ENCODE data around the gene IGFBP6. TPM values are rescaled to one million over a fixed set of nuclear protein-coding genes. Genes with fewer than 3 reads are reported as not detected.

Gene IGFBP6
- total and polyA plus RNA-seq, 12 donors, result 12.9 to 559 (median 212) TPM

Small RNA genes within 50 kb of the gene (microRNA-seq; reads per million reads assigned to microRNA genes)
- 0.89 to 3.8 (median 2.8) reads per million in 3 donors for gene MIR6757

Small RNA genes within 50 kb of the gene (small RNA-seq; reads per million reads assigned to genes)
- gene HIGD1AP1, result 0 reads per million in 2 donors
- 0 reads per million in 2 donors for gene MIR6757
- 0 reads per million in 2 donors for gene RNU6-333P

Other genes starting within 250 kb of the IGFBP6 start
- not detected for gene KRT78, start 248.7 kb upstream of the IGFBP6 start, total RNA-seq
- gene KRT78, start 248.7 kb upstream of the IGFBP6 start, polyA plus RNA-seq, result under 1 TPM in 1 of 3 donors, not detected in 2; 0.34 TPM
- 100 to 1,000 TPM in 1 of 9 donors, 10 to 100 TPM in 8; 13.3 to 198 (median 70.3) TPM for gene KRT8, start 192.6 kb upstream of the IGFBP6 start, total RNA-seq
- gene KRT8, start 192.6 kb upstream of the IGFBP6 start, polyA plus RNA-seq, result 100 to 1,000 TPM in 2 of 3 donors, 10 to 100 TPM in 1; 49.0 to 102 (median 102) TPM
- gene KRT18, start 148.5 kb upstream of the IGFBP6 start, total RNA-seq, result 100 to 1,000 TPM in 1 of 9 donors, 10 to 100 TPM in 8; 16.0 to 136 (median 36.3) TPM
- 100 to 1,000 TPM in 1 of 3 donors, 10 to 100 TPM in 2; 26.2 to 121 (median 43.9) TPM for gene KRT18, start 148.5 kb upstream of the IGFBP6 start, polyA plus RNA-seq
- gene EIF4B, start 91.2 kb upstream of the IGFBP6 start, total RNA-seq, result 100 to 1,000 TPM; 324 to 800 (median 571) TPM
- 100 to 1,000 TPM in 2 of 3 donors, 10 to 100 TPM in 1; 77.1 to 282 (median 138) TPM for gene EIF4B, start 91.2 kb upstream of the IGFBP6 start, polyA plus RNA-seq
- 100 to 1,000 TPM in 7 of 9 donors, 10 to 100 TPM in 2; 21.8 to 268 (median 171) TPM for gene TNS2, start 47.6 kb upstream of the IGFBP6 start, total RNA-seq
- 1,000 to 10,000 TPM in 1 of 3 donors, 100 to 1,000 TPM in 1, 10 to 100 TPM in 1; 36.8 to 1,019 (median 396) TPM for gene TNS2, start 47.6 kb upstream of the IGFBP6 start, polyA plus RNA-seq
- 10 to 100 TPM; 28.9 to 74.6 (median 45.0) TPM for gene SPRYD3, start 18.3 kb upstream of the IGFBP6 start, total RNA-seq
- gene SPRYD3, start 18.3 kb upstream of the IGFBP6 start, polyA plus RNA-seq, result 10 to 100 TPM; 16.4 to 52.8 (median 29.0) TPM
- under 1 TPM in 1 of 9 donors, not detected in 8; 0.79 TPM for gene SOAT2, start 5.8 kb downstream of the IGFBP6 start, total RNA-seq
- gene SOAT2, start 5.8 kb downstream of the IGFBP6 start, polyA plus RNA-seq, result under 1 TPM in 2 of 3 donors, not detected in 1; 0.34 to 0.48 TPM
- gene ZNF740, start 83.1 kb downstream of the IGFBP6 start, total RNA-seq, result 10 to 100 TPM in 8 of 9 donors, 1 to 10 TPM in 1; 8.8 to 61.0 (median 20.9) TPM
- gene ZNF740, start 83.1 kb downstream of the IGFBP6 start, polyA plus RNA-seq, result 10 to 100 TPM in 2 of 3 donors, 1 to 10 TPM in 1; 6.6 to 11.3 (median 11.3) TPM
- 10 to 100 TPM in 7 of 9 donors, 1 to 10 TPM in 2; 2.3 to 43.4 (median 19.8) TPM for gene CSAD, start 83.3 kb downstream of the IGFBP6 start, total RNA-seq
- gene CSAD, start 83.3 kb downstream of the IGFBP6 start, polyA plus RNA-seq, result 100 to 1,000 TPM in 2 of 3 donors, 10 to 100 TPM in 1; 10.9 to 140 (median 100) TPM
- 1 to 10 TPM in 8 of 9 donors, under 1 TPM in 1; 0.33 to 7.4 (median 4.0) TPM for gene ITGB7, start 109.6 kb downstream of the IGFBP6 start, total RNA-seq
- gene ITGB7, start 109.6 kb downstream of the IGFBP6 start, polyA plus RNA-seq, result 1 to 10 TPM in 2 of 3 donors, under 1 TPM in 1; 0.95 to 4.0 (median 3.5) TPM
- 10 to 100 TPM in 8 of 9 donors, 1 to 10 TPM in 1; 3.8 to 36.4 (median 23.9) TPM for gene RARG, start 134.5 kb downstream of the IGFBP6 start, total RNA-seq
- gene RARG, start 134.5 kb downstream of the IGFBP6 start, polyA plus RNA-seq, result 10 to 100 TPM in 2 of 3 donors, 1 to 10 TPM in 1; 9.2 to 36.2 (median 25.8) TPM
- gene ESPL1, start 170.6 kb downstream of the IGFBP6 start, total RNA-seq, result 1 to 10 TPM in 6 of 9 donors, under 1 TPM in 3; 0.69 to 4.2 (median 1.4) TPM
- under 1 TPM; 0.56 to 0.81 (median 0.79) TPM for gene ESPL1, start 170.6 kb downstream of the IGFBP6 start, polyA plus RNA-seq
- gene PFDN5, start 197.9 kb downstream of the IGFBP6 start, total RNA-seq, result 100 to 1,000 TPM; 501 to 976 (median 694) TPM
- 1,000 to 10,000 TPM in 2 of 3 donors, 100 to 1,000 TPM in 1; 840 to 2,052 (median 2,012) TPM for gene PFDN5, start 197.9 kb downstream of the IGFBP6 start, polyA plus RNA-seq
- gene MYG1, start 202.0 kb downstream of the IGFBP6 start, total RNA-seq, result 10 to 100 TPM; 56.8 to 94.9 (median 70.2) TPM
- 100 to 1,000 TPM in 2 of 3 donors, 10 to 100 TPM in 1; 45.9 to 240 (median 220) TPM for gene MYG1, start 202.0 kb downstream of the IGFBP6 start, polyA plus RNA-seq
- 100 to 1,000 TPM in 2 of 9 donors, 10 to 100 TPM in 7; 50.1 to 108 (median 74.1) TPM for gene AAAS, start 223.9 kb downstream of the IGFBP6 start, total RNA-seq
- gene AAAS, start 223.9 kb downstream of the IGFBP6 start, polyA plus RNA-seq, result 100 to 1,000 TPM in 2 of 3 donors, 10 to 100 TPM in 1; 59.2 to 210 (median 172) TPM
- gene SP7, start 238.7 kb downstream of the IGFBP6 start, total RNA-seq, result not detected
- under 1 TPM in 1 of 3 donors, not detected in 2; 0.03 TPM for gene SP7, start 238.7 kb downstream of the IGFBP6 start, polyA plus RNA-seq

Measured in adrenal gland (tissue), 12 donors.